GM03348 (cell line): Measurements from ENCODE around the gene FOXO6.
A peak's percentile ranks its signal among the peaks of the same experiment; 100 is the strongest.

Experiments used
- DNase-seq: peaks from one replicate; pipeline ENCODE4 v3.0.0; 2012; ENCODE audit warnings: low spot score

The FOXO6 gene

DNA sequence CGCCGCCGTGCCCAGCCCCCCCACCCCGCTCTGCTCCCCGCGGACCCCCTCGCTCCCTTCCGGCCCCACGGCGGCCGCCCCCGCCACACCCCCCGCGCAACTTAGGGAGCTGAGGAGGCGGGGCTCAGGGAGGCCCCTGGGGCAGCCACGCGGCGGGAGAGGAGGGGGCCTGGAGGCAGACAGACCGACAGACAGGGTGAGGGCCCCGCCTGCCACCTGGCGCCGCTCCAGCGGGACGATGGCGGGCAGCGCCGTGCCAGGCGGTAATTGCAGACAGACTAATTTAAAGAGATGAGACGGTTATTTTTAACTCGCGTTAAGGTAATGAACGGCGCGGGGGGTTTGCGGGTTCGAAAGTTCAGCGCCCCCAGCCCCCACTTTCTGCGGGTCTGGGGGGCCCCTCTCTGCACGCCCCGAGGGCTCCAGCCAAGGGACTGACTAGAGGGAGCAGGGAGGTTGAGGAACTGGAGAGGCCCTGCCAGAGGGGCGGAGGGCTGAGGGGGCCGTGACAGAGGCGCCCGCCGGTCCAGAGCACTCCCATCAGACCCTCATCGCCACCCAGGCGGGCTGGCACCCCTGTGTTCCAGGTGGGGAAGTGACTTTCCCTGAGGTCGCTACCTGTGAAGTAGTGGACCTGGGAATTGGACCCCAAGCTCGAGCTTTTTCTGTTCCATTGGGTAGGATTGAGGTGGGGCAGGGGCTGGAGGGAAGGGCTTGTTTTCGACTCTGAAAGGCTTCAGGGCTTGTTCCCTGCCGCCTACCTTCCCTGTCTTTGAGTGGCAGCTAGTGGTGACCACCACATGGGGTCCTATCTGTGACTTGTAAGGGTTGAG, 5.4 kb downstream of the FOXO6 start:
- DNase-seq, result peak; percentile 33

GRCh38 chr1:41367288-41367642, 6.0 kb downstream of the FOXO6 start:
- no peak for DNase-seq

GRCh38 chr1:41368366-41368765, 7.1 kb downstream of the FOXO6 start:
- no peak for DNase-seq

DNA sequence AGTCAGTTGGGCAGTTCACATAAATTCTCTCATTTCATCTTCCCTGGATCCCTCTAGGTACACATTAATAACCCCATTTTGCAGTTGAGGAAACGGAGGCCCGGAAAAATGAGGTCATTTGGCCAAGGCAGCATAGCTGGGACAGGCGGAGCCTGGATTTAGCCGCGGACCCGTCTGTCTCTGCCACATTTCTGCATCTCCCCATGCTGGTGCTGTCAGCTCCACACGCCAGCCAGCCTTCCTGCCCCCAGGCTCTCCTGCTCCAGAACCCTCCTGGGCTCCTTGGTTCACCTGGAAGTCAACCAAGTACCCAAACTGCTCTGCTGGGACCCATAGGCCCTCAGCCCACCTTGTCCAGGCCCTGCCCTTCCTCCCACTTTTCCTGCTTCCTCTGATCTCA, 7.6 kb downstream of the FOXO6 start:
- DNase-seq, result no peak

DNA sequence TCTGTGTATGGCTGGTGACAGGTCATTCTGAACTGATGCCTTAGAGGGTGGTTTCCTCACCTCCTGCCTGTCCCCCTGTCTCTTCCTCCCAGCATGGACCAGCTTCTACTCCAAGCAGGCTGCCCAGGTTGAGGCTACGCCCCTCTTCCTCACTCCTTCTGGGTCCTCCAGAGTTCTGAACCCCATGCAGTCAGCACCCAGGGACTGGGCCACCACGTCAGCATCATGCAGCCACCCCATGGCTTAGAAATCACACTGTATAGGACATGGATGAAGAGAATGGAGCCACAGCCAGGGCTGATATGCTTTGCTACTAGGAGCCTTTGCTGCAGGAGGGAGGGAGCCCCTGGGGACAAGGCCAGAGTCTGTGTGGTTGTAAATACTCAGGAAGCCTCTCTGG, 8.3 kb downstream of the FOXO6 start:
- no peak for DNase-seq

GRCh38 chr1:41370225-41370624, 9.0 kb downstream of the FOXO6 start:
- no peak for DNase-seq

- DNase-seq, result no peak
These were observed 9.7 kb downstream of the FOXO6 start for GRCh38 chr1:41370756-41371420.

- DNase-seq, result no peak
These were observed 10.7 kb downstream of the FOXO6 start for GRCh38 chr1:41371630-41372599.

DNA sequence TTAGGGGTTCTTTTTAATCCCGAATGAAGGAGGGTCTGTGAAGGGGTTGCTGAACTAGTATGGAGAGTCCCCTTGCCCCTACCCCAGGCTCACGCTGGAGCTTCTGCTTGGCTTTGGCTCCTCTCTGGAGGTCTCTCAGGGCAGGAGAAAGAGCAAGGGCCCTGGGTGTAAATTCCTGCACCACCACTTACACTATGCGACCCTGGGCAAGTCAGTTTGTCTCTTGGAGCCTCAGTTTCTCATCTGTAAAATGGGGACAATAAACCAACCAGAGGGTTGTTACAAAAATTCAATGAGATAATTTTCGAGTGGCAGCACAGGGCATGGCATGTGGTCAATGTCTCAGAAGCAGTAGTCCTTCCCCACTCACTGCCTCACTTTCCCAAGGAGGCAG, 11.4 kb downstream of the FOXO6 start:
- DNase-seq, result no peak

DNA sequence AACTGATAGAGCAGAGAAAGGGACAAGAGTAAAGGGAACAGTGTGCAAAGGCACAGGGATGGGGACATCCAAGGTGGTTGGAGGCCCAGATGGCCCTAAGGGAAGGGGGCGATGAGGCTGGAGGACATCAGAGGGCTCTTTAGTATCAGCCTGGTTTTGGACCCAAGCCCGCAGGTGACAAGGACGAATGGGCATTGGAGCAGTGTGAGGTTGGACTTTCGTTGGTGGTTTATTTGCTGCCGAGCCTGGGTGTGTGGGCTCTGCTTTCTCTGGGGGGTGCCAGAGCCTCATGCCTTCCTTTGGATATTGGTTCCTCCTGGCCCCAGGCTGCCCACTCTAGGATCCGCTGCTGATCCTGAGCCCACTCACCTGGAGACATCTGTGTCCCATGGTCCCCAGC, 12.1 kb downstream of the FOXO6 start:
- DNase-seq, result no peak

GRCh38 chr1:41374711-41375110, 13.5 kb downstream of the FOXO6 start:
- no peak for DNase-seq

GRCh38 chr1:41377397-41377796, 16.2 kb downstream of the FOXO6 start:
- DNase-seq, result no peak

DNA sequence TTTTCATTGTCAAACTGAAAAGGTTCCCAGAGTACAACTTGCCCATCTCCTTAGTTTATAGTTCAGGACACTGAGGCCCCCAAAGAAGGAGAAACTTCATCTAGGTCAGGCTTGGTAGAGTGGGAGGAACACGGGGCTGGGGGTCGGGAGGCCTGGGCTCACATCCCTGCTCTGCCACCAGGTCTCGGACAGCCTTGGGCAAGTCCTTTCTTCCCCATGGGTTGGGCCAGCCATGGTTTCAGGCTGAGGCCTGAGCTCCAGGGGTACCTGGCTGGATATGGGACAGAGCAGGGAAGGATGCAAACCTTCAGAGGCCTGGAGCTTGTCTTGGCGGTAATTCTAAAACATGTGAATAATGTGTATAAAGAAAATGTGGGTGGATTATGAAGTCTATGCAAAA, 17.0 kb downstream of the FOXO6 start:
- no peak for DNase-seq

DNA sequence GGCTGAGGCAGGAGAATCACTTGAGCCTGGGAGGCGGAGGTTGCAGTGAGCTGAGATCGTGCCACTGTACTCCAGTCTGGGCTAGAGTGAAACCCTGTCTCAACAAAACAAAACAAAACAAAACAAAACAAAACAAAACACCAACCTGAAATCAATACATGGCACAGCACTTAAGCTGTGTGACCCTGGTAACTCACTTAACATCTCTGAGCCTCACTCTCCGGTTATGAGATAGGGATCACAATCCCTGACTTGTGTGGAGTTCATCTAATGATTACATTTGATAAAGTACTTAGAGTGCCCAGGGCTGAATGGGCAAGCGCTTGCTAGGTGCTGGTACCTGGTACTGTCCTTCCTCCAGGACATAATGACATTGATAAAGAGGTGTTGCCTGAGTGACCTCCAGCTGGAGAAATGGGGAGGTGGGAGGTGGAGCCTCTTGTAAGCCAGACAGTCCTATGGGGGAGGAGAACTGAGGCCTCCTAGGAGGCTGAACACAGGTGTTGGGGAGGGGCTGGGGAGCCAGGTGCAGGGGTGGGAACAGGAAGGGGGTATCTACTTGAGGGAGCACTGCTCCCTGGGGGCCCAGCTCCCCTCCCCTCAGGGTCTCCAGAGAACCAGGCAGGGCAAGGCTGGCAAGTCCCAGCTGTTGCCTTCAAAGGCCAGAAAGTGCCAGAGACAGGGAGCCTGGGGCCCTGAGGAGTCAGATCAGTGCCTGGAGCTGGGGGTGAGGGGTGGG, 17.9 kb downstream of the FOXO6 start:
- DNase-seq, result no peak

- no peak for DNase-seq
These were observed 18.5 kb downstream of the FOXO6 start for GRCh38 chr1:41379738-41380130.

DNA sequence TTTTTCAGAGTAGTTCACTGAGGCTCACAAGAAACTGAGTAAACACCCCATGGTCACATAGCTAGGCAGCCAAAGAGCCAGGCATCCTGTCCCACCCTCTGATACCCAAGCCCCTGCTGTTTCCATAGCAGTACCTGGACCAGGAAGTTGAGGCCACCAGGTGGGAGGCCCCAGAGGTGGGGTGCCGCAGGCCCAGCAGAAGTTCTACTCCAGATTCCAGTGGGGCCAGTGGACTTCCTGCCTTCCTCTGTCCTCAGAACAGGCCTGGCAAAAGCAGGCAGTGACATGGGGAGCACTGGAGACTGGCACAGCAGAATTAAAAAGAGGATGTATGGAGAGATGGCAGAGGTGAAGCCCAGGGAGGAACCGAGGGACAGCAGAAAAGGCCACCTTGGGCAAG, 19.0 kb downstream of the FOXO6 start:
- DNase-seq, result no peak

GRCh38 chr1:41380979-41381691, 19.9 kb downstream of the FOXO6 start:
- DNase-seq, result peak; percentile 61

GRCh38 chr1:41381692-41382479, 20.7 kb downstream of the FOXO6 start:
- DNase-seq, result peak; percentile 91

- peak; percentile 89 for DNase-seq
These were observed 21.4 kb downstream of the FOXO6 start for GRCh38 chr1:41382480-41383090.
